GM20000 (cell line): Measurements from ENCODE around the gene FAM131C.

ENCODE experiments used
- DNase-seq: peaks from one replicate; pipeline ENCODE4 v3.0.0; 2012; ENCODE audit warnings: low spot score
- TF ChIP-seq, protein P1 (sequence below): IDR thresholded peaks from 2 replicates; pipeline ENCODE4 v1.5.1; 2012; ENCODE audit warnings: mild to moderate bottlenecking, control low read depth; ENCODE audit errors: extremely low read depth, missing control alignments

FAM131C gene, protein sequence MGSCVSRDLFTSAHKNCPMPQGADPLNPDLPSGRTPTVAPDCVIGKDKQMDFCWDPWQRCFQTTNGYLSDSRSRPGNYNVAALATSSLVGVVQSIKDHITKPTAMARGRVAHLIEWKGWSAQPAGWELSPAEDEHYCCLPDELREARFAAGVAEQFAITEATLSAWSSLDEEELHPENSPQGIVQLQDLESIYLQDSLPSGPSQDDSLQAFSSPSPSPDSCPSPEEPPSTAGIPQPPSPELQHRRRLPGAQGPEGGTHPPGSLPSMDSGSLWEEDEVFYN

DNA sequence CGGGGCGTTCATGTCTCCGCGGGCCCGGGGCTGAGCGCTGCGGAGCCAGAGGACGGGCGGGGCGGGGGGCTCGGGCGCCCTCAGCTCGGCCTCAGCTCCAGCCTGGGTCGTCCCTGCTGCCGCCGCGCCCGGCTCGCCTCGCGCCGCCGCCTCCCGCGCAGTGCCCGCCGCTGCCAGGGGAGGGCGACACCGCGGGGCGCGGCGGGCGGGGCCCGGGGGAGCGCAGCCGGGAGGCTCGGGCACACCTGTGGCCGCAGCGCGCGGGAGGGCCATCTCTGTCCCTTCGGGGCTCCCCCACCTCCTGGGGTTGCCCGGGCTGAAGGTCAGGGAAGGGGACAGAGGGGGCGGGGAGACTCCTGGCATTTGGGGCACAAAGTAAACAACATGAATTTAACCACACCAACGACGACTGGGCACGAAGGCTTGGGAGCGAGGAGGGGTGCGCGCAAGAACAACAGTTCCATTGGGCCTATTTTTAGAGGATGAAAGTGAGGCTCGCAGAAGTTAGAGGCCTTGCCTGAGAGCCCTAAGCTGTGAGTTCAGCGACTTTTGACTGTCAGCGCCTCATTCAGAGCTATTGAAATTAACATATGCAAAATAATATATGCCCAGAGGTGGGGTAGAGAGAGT is at the start of gene FAM131C:
TSS of gene FAM131C (minus strand) at position 162 of the 630 bp plus-strand sequence. CDS start 209 bp downstream, outside the sequence.
- peak; percentile 88 for DNase-seq
- TF ChIP-seq, protein P1, sequence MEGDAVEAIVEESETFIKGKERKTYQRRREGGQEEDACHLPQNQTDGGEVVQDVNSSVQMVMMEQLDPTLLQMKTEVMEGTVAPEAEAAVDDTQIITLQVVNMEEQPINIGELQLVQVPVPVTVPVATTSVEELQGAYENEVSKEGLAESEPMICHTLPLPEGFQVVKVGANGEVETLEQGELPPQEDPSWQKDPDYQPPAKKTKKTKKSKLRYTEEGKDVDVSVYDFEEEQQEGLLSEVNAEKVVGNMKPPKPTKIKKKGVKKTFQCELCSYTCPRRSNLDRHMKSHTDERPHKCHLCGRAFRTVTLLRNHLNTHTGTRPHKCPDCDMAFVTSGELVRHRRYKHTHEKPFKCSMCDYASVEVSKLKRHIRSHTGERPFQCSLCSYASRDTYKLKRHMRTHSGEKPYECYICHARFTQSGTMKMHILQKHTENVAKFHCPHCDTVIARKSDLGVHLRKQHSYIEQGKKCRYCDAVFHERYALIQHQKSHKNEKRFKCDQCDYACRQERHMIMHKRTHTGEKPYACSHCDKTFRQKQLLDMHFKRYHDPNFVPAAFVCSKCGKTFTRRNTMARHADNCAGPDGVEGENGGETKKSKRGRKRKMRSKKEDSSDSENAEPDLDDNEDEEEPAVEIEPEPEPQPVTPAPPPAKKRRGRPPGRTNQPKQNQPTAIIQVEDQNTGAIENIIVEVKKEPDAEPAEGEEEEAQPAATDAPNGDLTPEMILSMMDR, result peak; percentile 45

DNA sequence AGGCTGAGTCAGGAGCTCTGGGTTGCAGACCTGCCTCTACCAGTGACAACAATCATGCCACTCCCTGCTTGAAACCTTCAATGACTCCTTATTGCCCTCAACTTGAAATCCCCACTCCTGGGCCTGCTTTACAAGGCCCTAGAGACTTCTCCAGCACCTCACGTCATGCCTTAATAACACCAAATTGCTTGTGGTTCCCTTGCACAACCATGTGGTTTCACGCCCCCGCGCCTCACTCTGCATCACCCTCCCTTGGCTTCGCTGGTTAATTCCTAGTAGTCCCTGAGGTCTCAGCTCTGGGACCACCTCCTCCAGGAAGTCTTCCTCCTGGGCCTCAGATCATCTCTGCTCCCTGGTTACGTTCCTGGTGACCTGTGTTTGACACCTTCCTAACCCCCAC is 49.5 kb upstream of the FAM131C start:
- TF ChIP-seq, protein P1, result no peak
- DNase-seq, result peak; percentile 60

DNA sequence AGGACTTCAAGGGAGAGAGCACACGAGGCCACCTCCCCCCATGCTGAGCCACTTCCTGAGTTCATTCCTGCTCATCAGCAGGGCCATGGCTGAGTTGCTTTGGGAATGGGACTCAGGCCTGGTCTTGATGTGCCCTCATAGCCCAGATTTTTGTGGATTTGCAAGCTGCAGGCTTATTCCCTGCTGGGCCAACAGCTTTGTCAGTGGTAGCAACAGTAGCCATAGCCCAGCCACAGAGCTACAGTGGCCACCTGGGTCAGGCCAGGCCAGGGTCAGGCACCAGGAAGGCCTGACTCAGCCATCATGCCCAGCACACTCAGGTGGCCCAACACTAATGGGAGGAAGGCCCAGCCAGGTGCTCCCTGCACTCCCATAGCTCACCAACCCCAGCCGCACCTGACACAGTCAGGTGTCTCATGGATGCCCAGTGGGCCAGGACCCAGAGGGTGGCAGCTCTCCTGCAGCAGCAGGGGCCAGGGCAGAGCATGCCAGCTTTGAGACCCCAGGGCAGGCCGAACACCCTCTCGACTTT is 49.0 kb upstream of the FAM131C start:
- no peak for DNase-seq

DNA sequence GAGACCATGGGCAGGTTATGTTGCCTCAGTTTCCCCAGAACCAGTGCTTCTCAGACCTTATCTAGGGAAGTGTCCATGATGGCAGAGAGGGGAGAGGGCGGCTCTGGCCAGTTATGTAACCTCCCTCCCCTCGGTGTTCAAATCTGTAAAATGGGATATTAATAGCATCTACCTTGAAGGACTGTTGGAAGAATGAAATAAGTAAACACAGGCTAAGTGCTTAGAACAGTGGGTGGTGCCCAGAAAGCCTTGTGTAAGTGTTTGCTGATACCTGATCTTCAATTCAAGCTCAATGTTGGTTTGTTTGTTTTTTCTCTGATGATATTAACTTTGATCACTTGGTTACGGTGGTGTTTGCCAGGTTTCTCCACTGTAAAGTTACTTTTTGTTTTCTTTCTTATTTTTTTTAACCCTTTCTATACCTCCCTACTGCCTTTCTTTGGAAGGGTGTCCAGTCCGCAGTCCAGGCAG is 47.5 kb upstream of the FAM131C start:
- TF ChIP-seq, protein P1, result no peak
- no peak for DNase-seq

More for the DNA sequence above, 49.0 kb upstream of the FAM131C start:
- TF ChIP-seq, protein P1, result no peak

DNA sequence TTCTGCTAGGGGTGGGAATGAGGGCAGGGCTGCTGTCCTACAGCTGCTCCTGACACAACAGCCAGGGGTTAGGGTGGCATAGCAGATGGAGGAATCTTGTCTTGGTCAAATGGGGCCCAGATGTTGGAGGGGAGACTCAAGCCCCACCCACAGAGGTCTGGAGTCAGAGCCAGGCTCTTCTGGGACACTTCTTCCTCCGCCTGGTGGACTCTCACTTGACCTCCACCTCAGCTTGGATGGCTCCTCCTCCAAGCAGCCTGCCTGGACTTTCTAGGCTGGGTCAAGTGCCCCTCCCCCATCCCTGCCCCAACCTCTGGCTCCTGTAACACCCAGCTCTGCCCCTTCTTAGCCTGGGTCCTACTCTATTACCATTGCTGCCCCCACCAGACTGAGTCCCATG is 47.0 kb upstream of the FAM131C start:
- DNase-seq, result no peak
- TF ChIP-seq, protein P1, result no peak

DNA sequence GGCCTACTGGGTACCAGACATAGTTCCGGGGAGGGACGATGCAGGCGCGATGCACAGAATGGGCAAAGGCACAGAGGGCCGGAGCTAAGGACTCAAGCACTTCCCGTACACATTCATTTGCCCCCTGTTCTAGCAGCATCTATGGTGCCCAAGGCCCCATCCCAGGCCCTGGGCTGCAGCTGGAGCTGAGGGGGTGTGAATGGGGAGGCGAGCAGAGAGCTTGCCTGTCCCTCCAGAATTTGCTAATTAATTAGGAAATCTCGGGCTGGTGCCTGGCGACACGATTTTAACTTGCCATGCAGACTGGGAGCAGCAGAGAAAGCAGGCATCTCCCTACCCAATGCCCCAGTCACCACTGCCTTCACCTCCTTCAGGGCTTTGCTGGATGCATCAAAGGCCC is 46.5 kb upstream of the FAM131C start:
- TF ChIP-seq, protein P1, result no peak
- DNase-seq, result no peak

DNA sequence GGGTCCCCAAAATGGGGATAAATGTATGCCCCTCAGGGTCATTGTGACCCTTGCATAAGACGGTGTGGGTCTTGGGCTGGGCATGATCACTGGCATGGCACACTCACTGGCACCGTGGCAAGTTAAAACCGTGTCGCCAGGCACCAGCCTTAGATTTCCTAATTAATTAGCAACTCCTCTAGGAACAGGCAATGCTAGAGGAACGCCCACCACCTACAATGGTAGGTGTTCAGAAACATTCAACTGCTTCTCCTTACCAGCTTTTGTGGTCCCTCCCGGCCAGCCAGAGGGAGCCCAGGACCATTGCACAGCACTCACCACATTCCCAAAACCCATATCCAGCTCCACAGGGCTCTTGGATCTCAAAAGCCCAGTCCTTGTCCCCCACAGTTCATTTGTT is 46.1 kb upstream of the FAM131C start:
- TF ChIP-seq, protein P1, result no peak
- no peak for DNase-seq
